GM23338 (cell line): Measurements from ENCODE around the gene GRIFIN. TPM values are rescaled to one million over a fixed set of nuclear protein-coding genes. Genes with fewer than 3 reads are reported as not detected.

Experiments
- CTCF ChIP-seq, 2 experiments: fragments of 200-600 bp in 1 of 2; sonication (generic) in 1 of 2; conservative IDR thresholded peaks; 2 replicates each; pipeline versions ENCODE4 v1.5.1 to v1.6.1; 2016 to 2017; ENCODE audit warnings: antibody characterized with exemption in 2 of 2, low read depth in 2 of 2, mild to moderate bottlenecking in 2 of 2, moderate library complexity in 1 of 2
- ETS1 ChIP-seq: IDR thresholded peaks from 2 replicates; pipeline ENCODE4 v1.6.1; 2016; ENCODE audit warnings: antibody characterized with exemption
- EZH2phosphoT487 ChIP-seq: fragments of 200-600 bp; sonication (generic); IDR thresholded peaks from one replicate; pipeline ENCODE4 v1.8.1; 2018; ENCODE audit warnings: antibody characterized with exemption; ENCODE audit not compliant: unreplicated experiment
- JUNB ChIP-seq: IDR thresholded peaks from one replicate; pipeline ENCODE4 v1.6.1; 2016; ENCODE audit warnings: antibody characterized with exemption; ENCODE audit not compliant: unreplicated experiment
- POLR2AphosphoS5 ChIP-seq: IDR thresholded peaks from 2 replicates; pipeline ENCODE4 v1.6.1; 2016; ENCODE audit warnings: antibody characterized with exemption, low read depth
- STAT1 ChIP-seq: IDR thresholded peaks from one replicate; pipeline ENCODE4 v1.6.1; 2016; ENCODE audit warnings: antibody characterized with exemption; ENCODE audit not compliant: unreplicated experiment
- ZNF114 ChIP-seq: fragments of 250-450 bp; sonication (Bioruptor Pico); IDR thresholded peaks from 2 replicates; pipeline ENCODE4 v1.5.0; 2020; ENCODE audit warnings: mild to moderate bottlenecking, moderate library complexity
- ZNF462 ChIP-seq: fragments of 250-450 bp; sonication (Bioruptor Pico); IDR thresholded peaks from 2 replicates; pipeline ENCODE4 v1.5.0; 2020; ENCODE audit warnings: mild to moderate bottlenecking, moderate library complexity
- polyA plus RNA-seq: library from polyadenylated mRNA; unstranded; fragments of >200 nt; fragmentation: Nextera tagmentation; extraction: Ambion mirVana; gene quantifications from 2 replicates; pipeline ENCODE4 v1.2.1, GENCODE V29; 2016
- total RNA-seq: library from RNA; depleted of rRNA; stranded (reverse); fragments of >200 nt; shearing (Covaris generic); gene quantifications from 2 replicates; pipeline ENCODE4 v1.2.3, GENCODE V29; 2014

GRIFIN gene
- total and polyA plus RNA-seq, 2 experiments from 2014 or later = not detected

DNA sequence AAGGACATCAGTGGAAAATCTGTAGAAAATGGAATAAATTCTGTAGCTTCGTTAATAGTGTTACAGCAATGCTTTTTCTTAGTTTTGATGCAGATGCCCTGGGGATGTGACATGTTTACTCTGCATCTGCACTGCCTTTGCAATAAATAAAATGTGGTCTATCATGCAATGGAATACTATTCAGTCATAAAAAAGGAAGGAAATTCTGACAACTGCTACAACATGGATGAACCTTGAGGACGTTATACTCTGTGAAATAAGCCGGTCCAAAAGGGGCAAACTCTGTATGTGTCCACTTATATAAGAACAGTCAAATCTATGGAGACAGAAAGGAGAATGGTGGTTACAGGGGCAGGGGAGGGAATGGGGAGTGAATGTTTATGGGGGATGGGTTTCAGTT lies 13.5 kb downstream of the GRIFIN start (continued):
- no peak for TF ChIP-seq ZNF462 (CRISPR knock-in tag)
- TF ChIP-seq JUNB = no peak
- no peak for TF ChIP-seq ETS1
- TF ChIP-seq EZH2phosphoT487 = no peak
- no peak for TF ChIP-seq CTCF (conservative IDR thresholded peaks at IDR 0.05; ENCODE audit: low read depth in 2 of 2)
- TF ChIP-seq POLR2AphosphoS5 = no peak
- TF ChIP-seq ZNF114 = no peak
- no peak for TF ChIP-seq STAT1
